DMS 273 treated with DMSO at 0.1 percent for 48 hours (cell line): ENCODE data around the gene C10orf90.

ENCODE experiments used
- DNase-seq: peaks from one replicate; lab custom pipeline; 2025; lab: John Stamatoyannopoulos, UW

C10orf90 gene

DNA sequence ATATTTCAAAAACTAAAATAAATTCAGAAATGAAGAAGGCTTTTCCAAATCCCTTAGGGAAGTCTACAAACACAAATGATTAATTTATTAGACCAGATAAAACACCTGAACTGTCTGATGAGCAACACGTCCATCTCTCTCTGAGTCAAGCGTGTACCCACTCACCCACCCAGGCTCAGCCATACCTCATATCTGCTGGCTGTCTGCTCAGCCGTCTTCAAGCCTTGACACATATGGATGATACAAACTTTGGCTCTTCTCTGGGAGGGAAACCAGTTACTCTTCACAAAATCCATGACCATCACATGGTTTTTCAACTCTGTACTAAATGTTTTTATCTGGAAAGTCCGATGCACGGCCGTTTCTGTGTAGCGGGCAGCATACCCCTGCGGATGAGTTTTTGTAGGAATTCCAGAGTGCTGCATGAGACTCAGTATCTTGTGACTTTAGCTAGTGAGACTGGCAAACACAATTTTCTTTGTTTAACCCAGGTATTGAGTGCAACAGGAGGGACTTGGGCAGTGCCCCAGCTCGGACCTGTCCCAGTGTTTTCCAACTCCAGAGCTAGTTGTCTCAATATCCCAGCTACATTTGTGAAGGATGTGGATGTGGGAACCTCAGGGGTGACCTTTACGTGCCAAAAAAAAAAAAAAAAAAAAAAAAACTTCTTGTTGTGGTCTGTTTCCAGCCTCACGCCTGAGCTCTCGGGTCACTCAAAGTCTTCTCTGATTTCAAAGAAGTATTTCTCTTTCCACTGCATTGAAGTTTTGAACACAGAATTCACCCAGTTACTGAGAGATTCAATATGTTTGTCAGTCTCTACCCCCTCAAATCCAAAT, at the start of gene C10orf90:
TSS of gene C10orf90 (minus strand) at position 638 of the 839 bp plus-strand sequence. CDS start at position 425, 213 bp downstream.
- DNase-seq = no peak

DNA sequence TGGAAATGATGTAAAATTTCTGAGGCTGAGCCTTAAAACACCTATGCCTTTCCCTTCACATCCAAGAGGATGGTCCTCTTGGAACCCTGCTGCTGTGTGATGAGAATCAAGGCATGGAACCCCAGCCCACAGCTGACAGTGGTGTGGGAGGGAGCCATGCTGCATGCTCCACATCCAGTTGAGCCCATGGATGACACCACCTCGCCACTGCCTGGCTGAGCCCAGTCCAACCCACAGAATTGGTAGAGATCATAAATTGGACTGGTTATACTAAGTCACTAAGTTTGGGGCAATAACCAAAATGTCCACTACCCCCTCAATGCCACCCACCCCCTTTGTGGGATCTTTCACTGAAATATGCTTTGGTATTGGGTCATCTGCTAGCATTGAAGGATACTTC, 45.9 kb upstream of the C10orf90 start:
- no peak for DNase-seq

DNA sequence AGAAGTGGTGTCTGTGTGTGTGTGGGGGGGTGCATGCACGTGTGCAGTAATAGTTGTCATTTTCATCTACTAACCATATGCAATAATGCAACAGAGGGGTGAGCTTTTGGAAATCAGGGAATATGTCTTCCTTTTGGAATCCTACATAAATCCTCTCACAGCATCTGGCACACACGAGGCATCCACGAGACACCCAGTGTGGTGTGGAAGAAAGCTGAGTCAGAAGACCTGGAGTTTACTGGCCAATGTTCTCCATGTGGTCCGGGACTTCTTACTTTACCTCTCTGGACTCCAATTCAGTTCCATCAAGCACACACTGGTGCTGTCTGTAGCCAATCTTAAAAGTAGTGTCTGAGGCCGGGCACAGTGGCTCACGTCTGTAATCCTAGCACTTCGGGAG, 43.1 kb upstream of the C10orf90 start:
- DNase-seq = no peak

- DNase-seq = no peak
Measured at GRCh38 chr10:126712681-126713080, 42.2 kb upstream of the C10orf90 start.

DNA sequence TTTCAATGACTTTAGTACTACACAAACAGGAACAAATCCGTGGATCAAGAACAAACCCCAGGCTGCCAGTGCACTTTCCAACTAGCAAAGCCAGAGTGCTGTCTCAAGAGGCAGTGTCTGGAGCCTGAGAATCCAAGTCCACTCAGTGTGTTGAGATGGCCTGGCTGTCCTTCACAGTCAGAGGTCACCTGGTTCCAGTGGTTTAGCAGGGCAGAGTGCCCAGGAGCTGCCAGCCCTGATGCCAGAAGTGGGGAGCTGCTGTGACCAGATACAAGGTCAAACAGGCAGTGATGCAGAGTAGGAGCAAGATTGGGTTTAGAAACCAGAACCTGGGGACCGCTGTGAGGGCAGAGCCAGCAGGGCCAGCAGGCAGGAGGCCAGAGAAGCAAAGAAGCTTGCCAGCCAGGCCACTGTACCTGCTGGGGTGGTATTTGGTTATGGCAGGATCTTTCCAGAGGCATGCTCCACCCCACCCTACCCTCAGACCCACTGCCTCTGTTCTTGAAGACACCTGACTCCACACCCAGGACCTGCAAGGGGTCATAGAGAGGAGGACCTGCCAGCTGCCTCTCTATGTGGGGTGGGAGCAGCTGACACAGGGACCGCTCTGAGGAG, 35.6 kb upstream of the C10orf90 start:
- no peak for DNase-seq

DNA sequence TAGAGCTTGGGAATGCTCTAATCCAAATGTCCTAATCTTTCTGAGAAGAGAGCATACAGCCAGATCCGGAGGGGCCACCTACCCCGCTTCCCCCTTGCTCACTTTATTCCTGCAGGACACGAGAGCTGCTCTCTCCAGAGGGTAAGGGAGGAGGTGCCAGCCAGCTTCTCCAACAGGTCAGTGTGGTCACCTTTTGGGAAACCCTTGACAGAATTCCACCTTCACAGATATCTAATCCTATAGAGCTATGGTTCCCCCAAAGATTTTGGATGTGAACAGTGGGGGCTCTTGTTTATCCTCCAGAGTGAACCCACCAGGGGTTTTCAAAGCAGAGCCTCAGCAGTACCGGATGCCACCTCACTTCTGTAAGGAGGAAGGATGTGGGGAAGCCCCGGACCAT, 34.6 kb upstream of the C10orf90 start:
- DNase-seq = no peak

GRCh38 chr10:126704649-126705048, 34.2 kb upstream of the C10orf90 start:
- no peak for DNase-seq

DNA sequence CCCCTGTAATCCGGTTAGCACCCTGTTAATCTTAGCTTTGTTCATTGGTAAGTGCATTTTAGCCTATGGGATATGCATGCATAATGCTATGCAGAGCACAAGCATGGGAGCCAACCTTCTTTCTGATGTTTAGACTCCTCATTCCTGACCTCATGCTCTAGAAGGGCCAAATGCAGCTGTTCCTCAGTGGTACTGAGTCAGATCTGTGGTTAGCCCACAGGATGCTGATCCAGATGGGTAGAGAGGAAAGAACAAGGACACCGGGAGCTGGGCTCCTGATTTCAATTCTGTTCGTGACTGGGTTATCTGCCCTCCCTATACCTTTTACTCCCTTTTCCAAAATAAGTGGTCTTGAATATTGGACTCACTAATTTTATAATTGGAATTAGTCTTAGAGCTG, 31.7 kb upstream of the C10orf90 start:
- no peak for DNase-seq

- DNase-seq = no peak
Measured at GRCh38 chr10:126701526-126701925, 31.0 kb upstream of the C10orf90 start.

- DNase-seq = no peak
Measured at GRCh38 chr10:126696684-126697083, 26.2 kb upstream of the C10orf90 start.

DNA sequence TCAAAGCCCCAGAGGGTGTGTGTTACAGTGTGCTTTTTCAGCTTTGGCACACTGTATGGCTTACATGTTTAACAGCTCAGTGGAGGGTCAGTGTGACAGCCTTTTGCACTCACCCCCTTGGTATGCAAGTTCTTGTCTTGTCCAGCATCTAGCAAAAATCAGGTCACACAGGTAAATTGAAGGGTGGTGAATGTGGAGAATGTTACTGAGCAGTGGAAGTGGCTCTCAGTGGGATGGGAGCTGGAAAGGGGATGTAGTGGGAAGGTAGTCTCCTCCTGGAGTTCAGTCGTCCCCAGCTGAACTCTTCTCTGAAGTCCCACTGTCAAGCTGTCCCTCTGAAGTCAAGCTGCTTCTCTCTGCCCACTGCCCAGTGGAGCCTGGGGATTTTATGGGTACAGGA, 21.0 kb upstream of the C10orf90 start:
- DNase-seq = no peak

- DNase-seq = no peak
Measured at GRCh38 chr10:126690534-126690933, 20.0 kb upstream of the C10orf90 start.

DNA sequence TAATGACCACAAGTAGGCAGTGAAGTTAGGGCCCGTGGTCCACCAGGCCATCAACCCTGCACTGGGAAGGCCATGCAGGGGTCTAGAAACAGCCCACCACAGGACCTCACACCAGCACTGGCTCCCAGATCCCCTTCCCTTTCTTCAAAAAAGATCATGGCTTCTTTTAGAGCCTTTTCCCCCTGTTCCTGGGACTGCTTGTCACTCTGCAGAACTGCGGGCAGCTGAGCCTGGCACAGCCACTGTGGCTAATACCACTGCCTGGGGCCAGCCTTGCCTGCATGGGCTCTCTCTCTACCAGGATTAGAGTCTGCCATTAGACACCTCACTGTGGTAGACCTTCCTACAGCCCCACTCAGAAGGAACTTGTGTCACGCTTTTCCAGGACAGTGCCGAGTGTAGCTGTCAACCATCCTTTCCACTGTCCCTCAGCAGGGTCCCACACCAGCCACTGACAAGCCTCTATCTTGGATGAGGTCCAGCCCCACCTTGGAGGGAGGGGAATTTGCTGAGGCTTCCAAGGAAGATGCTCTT, 19.0 kb upstream of the C10orf90 start:
- no peak for DNase-seq

DNA sequence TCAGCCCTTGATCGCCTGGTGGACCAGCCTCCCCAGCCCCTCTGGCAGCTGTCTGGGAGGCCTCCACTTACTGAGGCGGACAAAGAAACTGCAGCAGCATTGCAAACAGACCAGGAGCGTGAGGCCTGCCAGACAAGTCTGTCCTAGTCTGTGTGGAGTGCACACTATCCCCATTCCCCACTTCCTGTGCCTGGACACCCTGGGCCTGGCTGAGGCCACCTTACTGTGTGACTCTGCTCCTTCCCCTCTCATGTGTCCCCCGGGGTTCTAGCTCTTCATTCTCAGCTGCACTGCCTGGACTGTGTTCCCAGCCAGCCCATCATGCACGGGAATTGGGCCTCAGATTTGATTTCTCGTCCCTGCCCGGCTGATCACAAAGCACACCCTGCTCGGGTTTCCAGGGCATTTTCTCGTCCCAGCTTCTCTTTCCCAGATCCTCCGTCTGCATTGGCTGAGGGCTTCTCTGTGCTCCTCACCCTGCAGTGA, 16.7 kb upstream of the C10orf90 start:
- DNase-seq = no peak

GRCh38 chr10:126686719-126687118, 16.2 kb upstream of the C10orf90 start:
- no peak for DNase-seq

GRCh38 chr10:126686268-126686667, 15.8 kb upstream of the C10orf90 start:
- no peak for DNase-seq

DNA sequence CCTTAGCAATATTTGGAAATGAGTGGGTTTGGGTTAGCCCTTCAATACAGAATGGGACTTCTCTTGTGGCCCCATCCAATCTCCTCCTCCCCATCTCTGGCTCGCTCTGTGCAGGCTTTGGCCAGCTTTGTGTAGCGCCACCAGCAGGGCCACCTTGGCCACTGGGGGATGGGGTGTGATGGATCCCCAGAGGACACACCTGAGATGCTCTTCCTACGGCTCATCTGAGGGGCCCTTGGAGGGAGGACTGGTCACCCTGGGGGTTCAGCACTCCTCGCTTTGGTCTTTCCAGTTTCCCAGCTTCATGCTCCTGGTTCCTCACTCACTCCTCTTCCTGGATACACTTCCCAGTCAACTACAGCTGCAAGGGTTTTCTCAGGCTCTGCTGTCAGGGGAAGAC, 15.3 kb upstream of the C10orf90 start:
- DNase-seq = no peak

GRCh38 chr10:126684171-126684745, 13.8 kb upstream of the C10orf90 start:
- DNase-seq = no peak

GRCh38 chr10:126683466-126683865, 13.0 kb upstream of the C10orf90 start:
- no peak for DNase-seq

DNA sequence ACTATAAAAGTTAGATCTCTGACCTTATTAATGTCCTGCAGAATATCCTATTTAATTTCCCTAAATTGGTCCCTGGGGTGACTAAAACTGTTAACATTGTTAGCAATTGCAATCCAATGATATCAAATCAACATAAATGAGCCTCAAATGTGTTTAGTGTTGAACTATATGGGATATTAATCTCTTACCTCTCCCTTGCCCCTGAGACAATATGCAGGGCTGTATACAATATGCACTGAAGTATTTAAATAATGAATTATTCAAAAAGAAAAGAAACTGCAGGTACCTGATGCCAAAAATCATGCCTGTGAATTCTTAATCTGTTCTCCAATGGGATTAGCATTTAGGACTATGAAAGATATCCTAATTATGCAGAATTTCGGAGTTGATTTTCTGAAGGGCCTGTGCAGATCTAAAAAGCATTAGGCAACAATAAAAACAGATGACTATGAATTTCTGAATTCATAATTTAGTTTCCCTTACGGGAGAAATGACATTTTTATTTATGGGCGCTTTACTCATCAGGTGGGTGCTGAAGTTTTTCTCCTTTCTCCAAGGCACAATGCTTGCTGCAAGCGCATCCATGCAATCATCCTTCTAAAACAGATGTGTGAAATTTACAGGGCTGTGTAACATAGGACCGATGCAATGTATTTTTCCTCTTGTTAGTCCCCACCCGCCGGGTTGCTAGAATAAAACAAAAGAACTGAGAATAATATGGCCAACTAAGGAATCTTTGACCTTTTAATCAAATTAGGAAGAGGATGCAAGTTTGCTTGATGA, 5.4 kb upstream of the C10orf90 start:
- no peak for DNase-seq

DNA sequence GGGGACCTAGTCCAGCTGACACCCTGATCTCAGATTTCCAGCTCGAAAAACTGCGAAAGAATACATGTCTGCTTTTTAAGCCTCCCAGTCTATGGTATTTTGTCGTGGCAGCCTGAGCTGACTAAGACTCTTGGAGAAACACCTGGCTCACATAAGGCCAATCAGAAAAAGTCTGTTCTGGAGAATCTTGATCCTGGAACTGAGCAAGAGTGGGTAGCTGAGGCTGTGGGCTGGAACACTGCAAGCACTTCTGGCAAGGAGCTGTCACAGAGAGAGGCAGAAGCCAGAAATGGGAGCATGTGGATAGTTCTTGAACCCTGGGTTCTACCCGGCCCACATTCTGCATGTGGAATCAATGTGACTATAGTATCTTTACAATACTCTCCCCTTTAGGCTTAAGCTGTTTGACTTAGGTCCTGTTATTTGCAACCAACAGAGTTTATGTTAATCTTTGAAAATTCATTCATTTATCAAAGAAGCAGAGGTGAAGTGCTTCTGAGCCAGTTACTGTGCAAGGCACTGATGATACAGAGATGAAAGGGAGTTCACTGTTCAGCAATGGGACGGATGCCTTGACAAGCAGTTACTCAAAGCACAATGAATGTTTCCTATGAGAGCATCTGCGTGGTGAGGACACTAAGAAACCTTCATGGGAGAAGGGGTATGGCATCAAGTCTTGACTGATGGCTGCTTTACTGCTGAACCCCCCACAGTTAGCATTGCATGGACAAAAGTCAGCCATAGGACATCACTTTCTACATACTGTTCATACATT, 4.4 kb upstream of the C10orf90 start:
- DNase-seq = no peak
